ENCODE results near the gene SESTD1. TPM values are rescaled to one million over a fixed set of nuclear protein-coding genes. Genes with fewer than 3 reads are reported as not detected.

The SESTD1 gene
- polyA plus RNA-seq, 3 donors = 25.3 to 44.4 (median 25.3) TPM

DNA sequence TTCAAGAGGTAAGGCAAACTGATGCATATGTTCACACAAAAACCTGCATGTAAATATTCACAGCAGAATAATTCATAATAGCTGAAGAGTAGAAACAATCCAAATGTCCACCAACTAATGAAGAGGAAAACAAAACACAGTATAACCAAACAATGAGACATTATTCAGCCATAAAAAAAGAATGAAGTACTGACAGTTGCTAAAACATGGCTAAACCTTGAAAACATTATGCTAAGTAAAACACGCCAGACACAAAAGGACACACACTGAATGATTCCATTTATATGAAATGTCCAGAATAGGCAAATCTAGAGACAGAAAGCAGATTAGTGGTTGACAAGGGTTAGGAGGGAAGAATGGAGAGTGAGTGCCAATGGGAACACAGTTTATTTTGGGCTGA, 86.9 kb downstream of the SESTD1 start:
- H3K79me2 ChIP-seq (ENCODE audit: insufficient read depth, low read length) = no peaks in the 10 kb centered on the region
- H3K4me2 ChIP-seq (replicated peaks; ENCODE audit: extremely low read depth, low read length, poor library complexity, severe bottlenecking) = no peak overlapping the region
- H3K9ac ChIP-seq (ENCODE audit: insufficient read depth, low read length, poor library complexity, severe bottlenecking) = no peak overlapping the region
- no peak for TF ChIP-seq CTCF (IDR thresholded peaks at IDR 0.05)
- Mint-ChIP-seq H3K4me1 (no peaks in the 10 kb centered on the region), H3K27ac (no peak overlapping the region), H3K36me3 (peaks cover 60 to 69% of the 10 kb centered on the region in 2 donors), H3K27me3 (ENCODE audit: low read depth in 3 of 3) (no peaks in the 10 kb centered on the region), H3K9me3 (no peaks in the 10 kb centered on the region), H3K4me3 (no peak overlapping the region)
- H3K4me1 ChIP-seq (ENCODE audit: control insufficient read depth in 1 of 2, insufficient read depth in 2 of 2, low read length in 2 of 2) = no peaks in the 10 kb centered on the region
- no peaks in the 10 kb centered on the region for H3K9me3 ChIP-seq (replicated peaks in 1 of 2; ENCODE audit: control insufficient read depth in 1 of 2, insufficient read depth in 1 of 2, low read length in 2 of 2)
- no peak for DNase-seq
- H3K4me3 ChIP-seq (replicated peaks in 1 of 3; ENCODE audit: low read depth in 2 of 3, low read length in 3 of 3) = no peak overlapping the region
- peaks cover 40% of the 10 kb centered on the region for H4K20me1 ChIP-seq (ENCODE audit: insufficient read depth, low read length)
- H2AFZ ChIP-seq (ENCODE audit: insufficient read depth, low read depth, low read length, poor library complexity, severe bottlenecking) = no peak overlapping the region
- peaks cover 46 to 97% of the 10 kb centered on the region in 2 donors for H3K36me3 ChIP-seq (replicated peaks in 1 of 2; ENCODE audit: control insufficient read depth in 1 of 2, insufficient read depth in 2 of 2, low read length in 2 of 2)
- no peaks in the 10 kb centered on the region for H3K27me3 ChIP-seq (ENCODE audit: control insufficient read depth in 2 of 2, insufficient read depth in 2 of 2, low read length in 2 of 2)
- no peak overlapping the region for H3K27ac ChIP-seq (ENCODE audit: low read depth in 1 of 2, low read length in 2 of 2)
- intact Hi-C loops (cut with micrococcal nuclease) = no loop called here
- WGBS (ENCODE audit: insufficient coverage) = no CpG with 5 or more reads among the region's 1 CpG

DNA sequence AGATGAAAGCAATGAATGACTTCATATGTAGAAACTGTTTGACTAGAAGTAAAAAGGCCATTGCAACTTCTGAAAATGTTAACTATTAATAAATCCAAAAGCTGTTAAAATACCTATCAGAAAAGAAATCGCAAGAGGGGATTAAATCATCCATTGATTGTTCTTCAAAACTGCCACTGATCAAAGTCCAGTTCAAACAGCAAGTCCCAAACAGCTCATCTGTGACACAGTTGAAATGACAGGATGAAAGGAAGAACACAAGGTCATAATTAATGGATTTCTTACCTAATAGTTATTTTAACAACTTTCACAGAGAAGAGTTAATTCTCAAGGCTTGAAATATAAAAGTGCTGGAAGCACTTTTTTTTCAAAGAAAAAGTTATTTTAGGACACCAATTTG, 90.4 kb downstream of the SESTD1 start:
- no peak for TF ChIP-seq CTCF (IDR thresholded peaks at IDR 0.05)
- no peak overlapping the region for H3K9ac ChIP-seq (ENCODE audit: insufficient read depth, low read length, poor library complexity, severe bottlenecking)
- no peak overlapping the region for H2AFZ ChIP-seq (ENCODE audit: insufficient read depth, low read depth, low read length, poor library complexity, severe bottlenecking)
- peaks cover 34 to 77% of the 10 kb centered on the region in 2 donors for H3K36me3 ChIP-seq (replicated peaks in 1 of 2; ENCODE audit: control insufficient read depth in 1 of 2, insufficient read depth in 2 of 2, low read length in 2 of 2)
- H3K27me3 ChIP-seq (ENCODE audit: control insufficient read depth in 2 of 2, insufficient read depth in 2 of 2, low read length in 2 of 2) = no peaks in the 10 kb centered on the region
- peaks cover 4 to 10% of the 10 kb centered on the region in 2 donors for H3K4me1 ChIP-seq (ENCODE audit: control insufficient read depth in 1 of 2, insufficient read depth in 2 of 2, low read length in 2 of 2)
- no peaks in the 10 kb centered on the region for H3K9me3 ChIP-seq (replicated peaks in 1 of 2; ENCODE audit: control insufficient read depth in 1 of 2, insufficient read depth in 1 of 2, low read length in 2 of 2)
- peaks cover 23% of the 10 kb centered on the region for H4K20me1 ChIP-seq (ENCODE audit: insufficient read depth, low read length)
- Mint-ChIP-seq H3K36me3 (peaks cover 57 to 63% of the 10 kb centered on the region in 2 donors), H3K27me3 (ENCODE audit: low read depth in 3 of 3) (no peaks in the 10 kb centered on the region), H3K4me1 (peaks cover 14% of the 10 kb centered on the region), H3K4me3 (no peak overlapping the region), H3K27ac (no peak overlapping the region), H3K9me3 (no peaks in the 10 kb centered on the region)
- H3K4me2 ChIP-seq (replicated peaks; ENCODE audit: extremely low read depth, low read length, poor library complexity, severe bottlenecking) = no peak overlapping the region
- intact Hi-C loops (cut with micrococcal nuclease) = no loop called here
- no peak overlapping the region for H3K4me3 ChIP-seq (replicated peaks in 1 of 3; ENCODE audit: low read depth in 2 of 3, low read length in 3 of 3)
- WGBS (ENCODE audit: insufficient coverage) = no CpG with 5 or more reads among the region's 1 CpG
- no peaks in the 10 kb centered on the region for H3K79me2 ChIP-seq (ENCODE audit: insufficient read depth, low read length)
- no peak for DNase-seq
- H3K27ac ChIP-seq (ENCODE audit: low read depth in 1 of 2, low read length in 2 of 2) = no peak overlapping the region

All from CD14-positive monocyte (primary cell).